Prostate gland (tissue), 2 donors: ENCODE measurements around the gene PLPPR1.

Source experiments
- CTCF ChIP-seq, 4 experiments: fragments of 200-600 bp in 2 of 4; fragments of 450-650 bp in 2 of 4; sonication (generic) in 2 of 4; IDR thresholded peaks; 1 replicate in 3 of 4; 2 replicates in 1 of 4; pipeline ENCODE4 v1.5.1; 2016 to 2019; ENCODE audit warnings: antibody characterized with exemption in 4 of 4, mild to moderate bottlenecking in 2 of 4, moderate library complexity in 2 of 4
- POLR2A ChIP-seq: fragments of 450-650 bp; IDR thresholded peaks from one replicate; pipeline ENCODE4 v1.6.1; 2016; ENCODE audit warnings: antibody characterized with exemption, mild to moderate bottlenecking
- POLR2AphosphoS5 ChIP-seq: sonication (generic); formaldehyde crosslinking; IDR thresholded peaks from one replicate; pipeline ENCODE4 v1.6.1; 2017; ENCODE audit warnings: antibody characterized with exemption

- no peak for TF ChIP-seq CTCF (IDR thresholded peaks at IDR 0.05)
- no peak for TF ChIP-seq POLR2A
- no peak for TF ChIP-seq POLR2AphosphoS5
Measured at GRCh38 chr9:101226161-101226560, 197.6 kb downstream of the PLPPR1 start.
